Measurements from ENCODE around the gene ZSCAN10. TPM values are rescaled to one million over a fixed set of nuclear protein-coding genes. Genes with fewer than 3 reads are reported as not detected.

ZSCAN10 gene
- total RNA-seq, 3 donors from 2014 or later, result 0.11 TPM; not detected in 1

- ATAC-seq, result no peak
- peak overlapping the region; percentile 95 for H3K4me3 Mint-ChIP-seq
- DNase-seq, result no peak
- H3K9me3 Mint-ChIP-seq, result no peaks in the 10 kb centered on the region
- peaks cover 31% of the 10 kb centered on the region for H3K4me1 Mint-ChIP-seq (ENCODE audit: low read depth)
- H3K36me3 Mint-ChIP-seq (ENCODE audit: insufficient read depth), result no peaks in the 10 kb centered on the region
- H3K27me3 Mint-ChIP-seq (ENCODE audit: low read depth), result no peaks in the 10 kb centered on the region
Measured at GRCh38 chr16:3122926-3123570, 24.0 kb upstream of the ZSCAN10 start.

GRCh38 chr16:3121851-3122467 is 22.9 kb upstream of the ZSCAN10 start:
- no peak overlapping the region for H3K4me3 Mint-ChIP-seq
- H3K4me1 Mint-ChIP-seq (ENCODE audit: low read depth), result peaks cover 24% of the 10 kb centered on the region
- H3K36me3 Mint-ChIP-seq (ENCODE audit: insufficient read depth), result no peaks in the 10 kb centered on the region
- ATAC-seq (no peak), DNase-seq (no peak)
- H3K9me3 Mint-ChIP-seq, result no peaks in the 10 kb centered on the region
- no peaks in the 10 kb centered on the region for H3K27me3 Mint-ChIP-seq (ENCODE audit: low read depth)

GRCh38 chr16:3120435-3120834 is 21.3 kb upstream of the ZSCAN10 start:
- Mint-ChIP-seq H3K9me3 (no peaks in the 10 kb centered on the region), H3K4me1 (ENCODE audit: low read depth) (peaks cover 15% of the 10 kb centered on the region), H3K36me3 (ENCODE audit: insufficient read depth) (no peaks in the 10 kb centered on the region), H3K4me3 (no peak overlapping the region), H3K27me3 (ENCODE audit: low read depth) (no peaks in the 10 kb centered on the region)
- no peak for DNase-seq
- no peak for ATAC-seq

- H3K9me3 Mint-ChIP-seq, result no peaks in the 10 kb centered on the region
- H3K4me1 Mint-ChIP-seq (ENCODE audit: low read depth), result peaks cover 9% of the 10 kb centered on the region
- H3K27me3 Mint-ChIP-seq (ENCODE audit: low read depth), result no peaks in the 10 kb centered on the region
- H3K4me3 Mint-ChIP-seq, result no peak overlapping the region
- ATAC-seq (no peak), DNase-seq (no peak)
- H3K36me3 Mint-ChIP-seq (ENCODE audit: insufficient read depth), result no peaks in the 10 kb centered on the region
Measured at GRCh38 chr16:3119701-3120408, 20.8 kb upstream of the ZSCAN10 start.

GRCh38 chr16:3119286-3119685 is 20.2 kb upstream of the ZSCAN10 start:
- no peak overlapping the region for H3K4me3 Mint-ChIP-seq
- H3K9me3 Mint-ChIP-seq, result no peaks in the 10 kb centered on the region
- peaks cover 5% of the 10 kb centered on the region for H3K4me1 Mint-ChIP-seq (ENCODE audit: low read depth)
- H3K36me3 Mint-ChIP-seq (ENCODE audit: insufficient read depth), result peaks cover 4% of the 10 kb centered on the region
- H3K27me3 Mint-ChIP-seq (ENCODE audit: low read depth), result no peaks in the 10 kb centered on the region
- no peak for ATAC-seq
- no peak for DNase-seq

GRCh38 chr16:3118846-3119245 is 19.8 kb upstream of the ZSCAN10 start:
- DNase-seq, result no peak
- peaks cover 4% of the 10 kb centered on the region for H3K36me3 Mint-ChIP-seq (ENCODE audit: insufficient read depth)
- no peak for ATAC-seq
- H3K4me3 Mint-ChIP-seq, result no peak overlapping the region
- peaks cover 5% of the 10 kb centered on the region for H3K4me1 Mint-ChIP-seq (ENCODE audit: low read depth)
- no peaks in the 10 kb centered on the region for H3K9me3 Mint-ChIP-seq
- H3K27me3 Mint-ChIP-seq (ENCODE audit: low read depth), result no peaks in the 10 kb centered on the region

GRCh38 chr16:3118204-3118790 is 19.2 kb upstream of the ZSCAN10 start:
- H3K4me1 Mint-ChIP-seq (ENCODE audit: low read depth), result no peaks in the 10 kb centered on the region
- no peak overlapping the region for H3K4me3 Mint-ChIP-seq
- no peak for DNase-seq
- peaks cover 4% of the 10 kb centered on the region for H3K36me3 Mint-ChIP-seq (ENCODE audit: insufficient read depth)
- peaks cover 2% of the 10 kb centered on the region for H3K27me3 Mint-ChIP-seq (ENCODE audit: low read depth)
- no peaks in the 10 kb centered on the region for H3K9me3 Mint-ChIP-seq
- ATAC-seq, result no peak

- Mint-ChIP-seq H3K9me3 (no peaks in the 10 kb centered on the region), H3K36me3 (ENCODE audit: insufficient read depth) (peaks cover 4% of the 10 kb centered on the region), H3K4me3 (no peak overlapping the region), H3K4me1 (ENCODE audit: low read depth) (no peaks in the 10 kb centered on the region), H3K27me3 (ENCODE audit: low read depth) (peaks cover 7% of the 10 kb centered on the region)
- no peak for DNase-seq
- ATAC-seq, result no peak
Measured at GRCh38 chr16:3115561-3115960, 16.5 kb upstream of the ZSCAN10 start.

- H3K27me3 Mint-ChIP-seq (ENCODE audit: low read depth), result peaks cover 7% of the 10 kb centered on the region
- no peaks in the 10 kb centered on the region for H3K9me3 Mint-ChIP-seq
- ATAC-seq (no peak), DNase-seq (no peak)
- H3K4me3 Mint-ChIP-seq, result no peak overlapping the region
- peaks cover 4% of the 10 kb centered on the region for H3K36me3 Mint-ChIP-seq (ENCODE audit: insufficient read depth)
- no peaks in the 10 kb centered on the region for H3K4me1 Mint-ChIP-seq (ENCODE audit: low read depth)
Measured at GRCh38 chr16:3115003-3115402, 15.9 kb upstream of the ZSCAN10 start.

GRCh38 chr16:3113765-3114479 is 14.8 kb upstream of the ZSCAN10 start:
- Mint-ChIP-seq H3K27me3 (ENCODE audit: low read depth) (peaks cover 7% of the 10 kb centered on the region), H3K9me3 (no peaks in the 10 kb centered on the region), H3K4me3 (no peak overlapping the region), H3K36me3 (ENCODE audit: insufficient read depth) (peaks cover 4% of the 10 kb centered on the region), H3K4me1 (ENCODE audit: low read depth) (no peaks in the 10 kb centered on the region)
- ATAC-seq (no peak), DNase-seq (no peak)

- peaks cover 4% of the 10 kb centered on the region for H3K36me3 Mint-ChIP-seq (ENCODE audit: insufficient read depth)
- H3K4me1 Mint-ChIP-seq (ENCODE audit: low read depth), result no peaks in the 10 kb centered on the region
- no peak for ATAC-seq
- DNase-seq, result no peak
- H3K9me3 Mint-ChIP-seq, result no peaks in the 10 kb centered on the region
- H3K4me3 Mint-ChIP-seq, result no peak overlapping the region
- H3K27me3 Mint-ChIP-seq (ENCODE audit: low read depth), result peaks cover 7% of the 10 kb centered on the region
Measured at GRCh38 chr16:3112881-3113574, 13.9 kb upstream of the ZSCAN10 start.

GRCh38 chr16:3112058-3112880 is 13.2 kb upstream of the ZSCAN10 start, which contains the start of gene ZNF205:
Gene ZNF205 (plus strand): TSS chr16:3112586. CDS start chr16:3113431, 845 bp downstream.
- Mint-ChIP-seq H3K4me3 (no peak within 1 kb of the TSS), H3K36me3 (ENCODE audit: insufficient read depth) (peaks cover 4% of the 10 kb centered on the region)
- ATAC-seq, result no peak

More at GRCh38 chr16:3112058-3112880, 13.2 kb upstream of the ZSCAN10 start, which contains the start of gene ZNF205:
- Mint-ChIP-seq H3K4me1 (ENCODE audit: low read depth) (peaks cover 2% of the 10 kb centered on the region), H3K27me3 (ENCODE audit: low read depth) (peaks cover 7% of the 10 kb centered on the region), H3K9me3 (no peaks in the 10 kb centered on the region)
- no peak for DNase-seq

Measured in activated T-cell treated with anti-CD3 and anti-CD28 coated beads, Interleukin-2, amount 50 U/mL, for 4 hours (primary cell).